Cardiac fibroblast (primary cell): ENCODE results near the gene DAP3.
"Not testable (repeated sequence)": the region's sequence is repeated elsewhere in the genome, so short reads cannot be mapped to it uniquely, and the experiment has no call there.

Source experiments
- DNase-seq, 2 donors: peaks; one replicate each; pipeline versions ENCODE4 v3.0.0 to v3.0.0-alpha.2; 2010; ENCODE audit warnings: low read depth in 2 of 2
- H3K4me3 ChIP-seq, 2 donors: replicated peaks in 1 of 2; 1 replicate in 1 of 2; 2 replicates in 1 of 2; pipeline ENCODE4 v1.5.1; 2011; ENCODE audit warnings: low read depth in 2 of 2, low read length in 2 of 2, mild to moderate bottlenecking in 2 of 2, moderate library complexity in 1 of 2
- TF ChIP-seq, protein P1 (sequence below): IDR thresholded peaks from one replicate; pipeline ENCODE4 v1.5.1; 2011; ENCODE audit warnings: low read depth, mild to moderate bottlenecking, low read length, inconsistent platforms

DAP3 gene

DNA sequence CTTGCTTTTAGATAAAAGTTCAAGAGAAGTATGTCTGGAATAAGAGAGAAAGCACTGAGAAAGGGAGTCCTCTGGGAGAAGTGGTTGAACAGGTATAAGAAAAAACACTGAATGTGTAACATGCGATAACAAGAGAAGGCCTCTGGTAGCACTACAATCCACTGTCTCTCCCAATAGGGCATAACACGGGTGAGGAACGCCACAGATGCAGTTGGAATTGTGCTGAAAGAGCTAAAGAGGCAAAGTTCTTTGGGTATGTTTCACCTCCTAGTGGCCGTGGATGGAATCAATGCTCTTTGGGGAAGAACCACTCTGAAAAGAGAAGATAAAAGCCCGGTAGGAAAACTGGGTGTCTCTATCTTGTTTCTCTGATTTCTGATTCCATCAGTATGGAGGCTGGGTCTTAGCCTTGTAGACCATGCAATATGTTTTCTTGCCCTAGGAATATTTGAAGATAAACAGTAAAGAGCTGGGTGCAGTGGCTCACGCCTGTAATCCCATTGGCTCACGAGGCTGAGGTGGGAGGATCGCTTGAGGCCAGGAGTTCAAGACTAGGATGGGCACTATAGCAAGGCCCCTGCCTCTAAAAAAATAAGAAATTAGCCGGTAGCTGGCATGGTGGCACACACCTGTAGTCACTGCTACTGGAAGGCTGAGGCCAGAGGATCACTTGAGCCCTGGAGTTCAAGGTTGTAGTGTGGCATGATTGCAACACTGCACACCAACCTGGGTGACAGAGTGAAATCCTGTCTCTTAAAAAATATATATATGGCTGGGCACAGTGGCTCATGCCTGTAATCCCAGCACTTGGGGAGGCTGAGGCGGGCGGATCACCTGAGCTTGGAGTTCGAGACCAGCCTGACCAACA, 40.4 kb downstream of the DAP3 start:
- peak; percentile 78 to 81 for DNase-seq
- no peak overlapping the region for H3K4me3 ChIP-seq
- TF ChIP-seq, protein P1, sequence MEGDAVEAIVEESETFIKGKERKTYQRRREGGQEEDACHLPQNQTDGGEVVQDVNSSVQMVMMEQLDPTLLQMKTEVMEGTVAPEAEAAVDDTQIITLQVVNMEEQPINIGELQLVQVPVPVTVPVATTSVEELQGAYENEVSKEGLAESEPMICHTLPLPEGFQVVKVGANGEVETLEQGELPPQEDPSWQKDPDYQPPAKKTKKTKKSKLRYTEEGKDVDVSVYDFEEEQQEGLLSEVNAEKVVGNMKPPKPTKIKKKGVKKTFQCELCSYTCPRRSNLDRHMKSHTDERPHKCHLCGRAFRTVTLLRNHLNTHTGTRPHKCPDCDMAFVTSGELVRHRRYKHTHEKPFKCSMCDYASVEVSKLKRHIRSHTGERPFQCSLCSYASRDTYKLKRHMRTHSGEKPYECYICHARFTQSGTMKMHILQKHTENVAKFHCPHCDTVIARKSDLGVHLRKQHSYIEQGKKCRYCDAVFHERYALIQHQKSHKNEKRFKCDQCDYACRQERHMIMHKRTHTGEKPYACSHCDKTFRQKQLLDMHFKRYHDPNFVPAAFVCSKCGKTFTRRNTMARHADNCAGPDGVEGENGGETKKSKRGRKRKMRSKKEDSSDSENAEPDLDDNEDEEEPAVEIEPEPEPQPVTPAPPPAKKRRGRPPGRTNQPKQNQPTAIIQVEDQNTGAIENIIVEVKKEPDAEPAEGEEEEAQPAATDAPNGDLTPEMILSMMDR, result peak; percentile 79

GRCh38 chr1:155740995-155741394, 52.1 kb downstream of the DAP3 start:
- no peak overlapping the region for H3K4me3 ChIP-seq
- TF ChIP-seq, protein P1, result no peak
- DNase-seq, result no peak

DNA sequence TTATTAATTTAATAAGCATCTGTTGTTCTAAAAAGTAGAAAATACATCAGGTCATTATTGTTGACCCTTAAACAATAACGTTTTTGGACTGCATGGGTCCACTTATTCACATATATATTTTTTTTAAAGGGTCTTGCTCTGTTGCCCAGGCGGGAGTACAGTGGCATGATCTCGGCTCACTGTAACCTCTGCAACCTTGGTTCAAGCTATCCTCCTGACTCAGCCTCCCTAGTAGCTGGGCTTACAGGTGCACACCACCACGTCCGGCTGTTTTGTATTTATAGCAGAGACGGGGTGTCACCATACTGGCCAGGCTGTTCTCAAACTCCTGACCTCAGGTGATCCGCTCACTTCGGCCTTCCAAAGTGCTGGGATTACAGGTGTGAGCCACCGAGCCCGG, 53.0 kb downstream of the DAP3 start:
- no peak for DNase-seq
- no peak overlapping the region for H3K4me3 ChIP-seq
- TF ChIP-seq, protein P1, result no peak

GRCh38 chr1:155744711-155745283, 55.9 kb downstream of the DAP3 start:
- DNase-seq, result no peak
- TF ChIP-seq, protein P1, result no peak

DNA sequence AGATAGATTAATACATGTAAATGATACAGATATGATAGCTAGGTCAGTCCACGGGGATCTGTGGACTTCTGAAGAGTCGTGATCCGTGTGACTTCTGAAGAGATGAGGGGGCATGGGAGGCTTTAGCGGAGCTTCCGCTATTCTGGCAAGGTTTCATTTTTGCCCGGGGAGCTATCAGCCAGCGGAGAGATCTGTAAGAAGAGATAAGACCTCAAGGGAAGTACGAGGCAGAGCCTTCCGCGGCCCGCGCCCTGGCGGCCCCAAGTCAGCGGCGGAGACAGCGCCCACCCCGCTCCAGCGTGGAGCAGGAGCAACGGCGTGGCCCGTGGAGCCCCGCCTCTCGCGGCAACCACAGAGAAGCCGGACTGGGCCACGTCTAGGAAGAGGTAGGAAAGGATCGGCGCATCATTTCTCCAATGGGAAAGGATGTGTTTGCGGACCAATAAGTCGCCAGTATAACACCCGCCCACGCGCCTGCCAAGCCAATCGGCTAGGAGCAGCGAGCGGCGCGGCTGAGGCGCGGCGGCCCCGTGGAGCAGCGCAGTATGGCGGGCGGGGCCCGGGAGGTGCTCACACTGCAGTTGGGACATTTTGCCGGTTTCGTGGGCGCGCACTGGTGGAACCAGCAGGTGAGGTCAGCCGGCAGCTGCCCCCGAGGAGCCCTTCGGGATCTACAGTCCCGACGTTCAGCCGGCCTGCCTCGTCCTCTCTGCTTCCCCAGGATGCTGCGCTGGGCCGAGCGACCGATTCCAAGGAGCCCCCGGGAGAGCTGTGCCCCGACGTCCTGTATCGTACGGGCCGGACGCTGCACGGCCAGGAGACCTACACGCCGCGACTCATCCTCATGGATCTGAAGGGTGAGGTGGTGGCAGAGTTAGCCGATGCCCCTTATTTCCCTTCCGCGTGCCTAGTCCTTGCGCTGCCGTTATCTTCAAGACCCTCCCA, 56.7 kb downstream of the DAP3 start:
- H3K4me3 ChIP-seq, result peak overlapping the region; percentile 66 to 70
- DNase-seq, result peak; percentile 98

More at GRCh38 chr1:155744711-155745283, 55.9 kb downstream of the DAP3 start:
- H3K4me3 ChIP-seq, result peak overlapping the region; percentile 66 to 70

DNA sequence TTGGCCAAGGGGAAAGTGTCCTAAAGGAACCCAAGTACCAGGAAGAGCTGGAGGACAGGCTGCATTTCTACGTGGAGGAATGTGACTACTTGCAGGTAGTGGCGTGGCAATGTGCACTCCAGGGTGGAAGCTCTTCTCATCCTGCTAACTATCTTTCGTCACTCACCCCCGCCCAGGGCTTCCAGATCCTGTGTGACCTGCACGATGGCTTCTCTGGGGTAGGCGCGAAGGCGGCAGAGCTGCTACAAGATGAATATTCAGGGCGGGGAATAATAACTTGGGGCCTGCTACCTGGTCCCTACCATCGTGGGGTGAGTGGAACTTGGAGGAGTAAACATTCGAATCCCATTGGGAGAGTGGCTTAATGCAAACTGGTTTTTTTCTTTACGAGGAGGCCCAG, 58.7 kb downstream of the DAP3 start:
- DNase-seq, H3K4me3 ChIP-seq: not testable (repeated sequence)

GRCh38 chr1:155748141-155748540, 59.2 kb downstream of the DAP3 start:
- DNase-seq, H3K4me3 ChIP-seq: not testable (repeated sequence)

- not testable (repeated sequence) for DNase-seq, H3K4me3 ChIP-seq
Measured at GRCh38 chr1:155759017-155759416, 70.1 kb downstream of the DAP3 start.
